Mucosa of descending colon (tissue), 3 donors: ENCODE data around the gene COL11A1. TPM values are rescaled to one million over a fixed set of nuclear protein-coding genes. Genes with fewer than 3 reads are reported as not detected.
A peak's percentile ranks its signal among the peaks of the same experiment; 100 is the strongest.

Source experiments
- ATAC-seq: fragments of 200-7000 bp; cut with Tn5 transposase; one replicate; pipeline ENCODE4 v1.9.1; 2020; ENCODE audit warnings: mild to moderate bottlenecking, moderate library complexity
- DNase-seq, 3 donors: peaks; one replicate each; pipeline ENCODE4 v3.0.0-alpha.2; 2020
- H3K36me3 ChIP-seq: fragments of 200-600 bp; one replicate; pipeline ENCODE4 v1.8.0; 2021; ENCODE audit warnings: low read depth, mild to moderate bottlenecking
- H3K4me1 ChIP-seq: fragments of 200-600 bp; one replicate; pipeline ENCODE4 v1.8.0; 2021; ENCODE audit warnings: low read depth, mild to moderate bottlenecking
- H3K4me3 ChIP-seq: fragments of 200-600 bp; one replicate; pipeline ENCODE4 v1.8.0; 2021; ENCODE audit warnings: mild to moderate bottlenecking
- H3K9me3 ChIP-seq: fragments of 200-600 bp; one replicate; pipeline ENCODE4 v1.8.0; 2021; ENCODE audit warnings: mild to moderate bottlenecking
- intact Hi-C, 2 donors: fragments of 100-400 bp; cut with DNase I in 1 of 2; cut with micrococcal nuclease in 1 of 2; formaldehyde crosslinking; loops; one replicate each; pipeline versions ENCODE4 v1.11.0 to v1.11.1; 2022; cut with DNase I, micrococcal nuclease
- long read RNA-seq, 2 donors: library from polyadenylated mRNA; unstranded; transcript quantifications; one replicate each; pipeline ENCODE4 v2.0.0, GENCODE V29; 2019 to 2021
- total RNA-seq, 3 donors: library from RNA; stranded (reverse); fragmentation: NEBNext Ultra II Directional in 2 of 3; extraction: Animal tissue kit (Norgen Biotek cat#: 25700) in 2 of 3; gene quantifications; one replicate each; pipeline versions ENCODE4 v1.2.1 to v1.2.4, GENCODE V29; 2021 to 2023
- TF ChIP-seq, protein P1 (sequence below): fragments of 200-600 bp; IDR thresholded peaks from one replicate; pipeline ENCODE4 v1.8.0; 2022; ENCODE audit warnings: antibody characterized with exemption, mild to moderate bottlenecking
- donor health status: DM: no; HTN: no; CAD: no; lungs with moderate emphysema.
- donor health status: DM: no; HTN: no; CAD: no.
- donor health status: DM: no; HTN: yes; CAD: no.

Gene COL11A1
- total RNA-seq: under 1 TPM in 2 of 3 donors, not detected in 1; 0.06 to 0.82 TPM
- long read RNA-seq, donor 1, partial matches to known transcripts: 1 of 1 reads
- long read RNA-seq, donor 1, other reads (novel, unspliced or antisense): 0 of 1 reads
- long read RNA-seq, donor 2: 0 reads

DNA sequence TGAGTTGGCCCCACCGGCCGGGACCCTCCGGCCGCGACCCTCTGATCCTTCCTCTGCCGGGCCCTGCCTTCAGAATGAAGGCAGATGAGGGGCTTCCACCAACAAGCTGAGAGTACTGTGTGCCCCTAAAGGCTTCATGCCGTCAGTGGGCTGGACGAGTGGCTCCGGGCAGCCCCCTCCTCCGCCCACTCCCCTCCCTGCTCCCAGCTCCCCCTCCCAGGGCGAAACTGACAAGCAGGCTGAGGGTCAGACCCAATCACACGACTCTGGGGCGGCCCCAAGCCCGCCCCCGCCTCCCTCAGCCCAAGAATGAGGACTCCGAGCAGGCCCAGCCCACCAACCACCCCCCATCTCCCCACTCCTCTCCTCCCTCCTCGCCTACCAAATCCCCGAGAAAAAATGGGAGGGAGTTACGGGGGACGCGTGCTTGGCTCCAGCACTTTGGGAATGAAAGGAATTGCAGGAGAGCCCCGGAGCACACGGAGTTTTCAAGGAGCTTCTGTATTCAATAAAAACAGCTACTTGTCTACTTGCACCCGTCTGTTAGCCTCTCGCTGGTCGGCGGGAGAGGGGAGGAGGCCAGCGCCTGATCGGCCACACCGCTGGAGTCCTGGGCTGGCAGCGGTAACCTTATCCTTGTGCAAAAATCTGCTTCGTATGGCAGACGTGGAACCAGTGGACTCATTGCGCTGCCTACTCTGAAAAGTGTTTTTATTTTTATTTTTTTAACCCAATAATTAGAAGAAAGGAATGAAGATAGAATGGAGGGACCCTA lies at the start of gene COL11A1:
COL11A1 (minus strand) TSS at position 147 of the 775 bp plus-strand sequence. CDS start 344 bp downstream, outside the sequence.
- intact Hi-C loops: no loop called here
- Histone ChIP-seq H3K36me3 (no peaks in the 10 kb centered on the region), H3K9me3 (no peaks in the 10 kb centered on the region), H3K4me3 (no peak within 1 kb of the TSS), H3K4me1 (no peaks in the 10 kb centered on the region)
- DNase-seq: peak in 1 of 3 donors; percentile 21
- ATAC-seq: no peak
- TF ChIP-seq, protein P1, sequence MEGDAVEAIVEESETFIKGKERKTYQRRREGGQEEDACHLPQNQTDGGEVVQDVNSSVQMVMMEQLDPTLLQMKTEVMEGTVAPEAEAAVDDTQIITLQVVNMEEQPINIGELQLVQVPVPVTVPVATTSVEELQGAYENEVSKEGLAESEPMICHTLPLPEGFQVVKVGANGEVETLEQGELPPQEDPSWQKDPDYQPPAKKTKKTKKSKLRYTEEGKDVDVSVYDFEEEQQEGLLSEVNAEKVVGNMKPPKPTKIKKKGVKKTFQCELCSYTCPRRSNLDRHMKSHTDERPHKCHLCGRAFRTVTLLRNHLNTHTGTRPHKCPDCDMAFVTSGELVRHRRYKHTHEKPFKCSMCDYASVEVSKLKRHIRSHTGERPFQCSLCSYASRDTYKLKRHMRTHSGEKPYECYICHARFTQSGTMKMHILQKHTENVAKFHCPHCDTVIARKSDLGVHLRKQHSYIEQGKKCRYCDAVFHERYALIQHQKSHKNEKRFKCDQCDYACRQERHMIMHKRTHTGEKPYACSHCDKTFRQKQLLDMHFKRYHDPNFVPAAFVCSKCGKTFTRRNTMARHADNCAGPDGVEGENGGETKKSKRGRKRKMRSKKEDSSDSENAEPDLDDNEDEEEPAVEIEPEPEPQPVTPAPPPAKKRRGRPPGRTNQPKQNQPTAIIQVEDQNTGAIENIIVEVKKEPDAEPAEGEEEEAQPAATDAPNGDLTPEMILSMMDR: no peak

GRCh38 chr1:103156966-103157365 lies 48.6 kb upstream of the COL11A1 start:
- no peak for ATAC-seq
- H3K4me1 ChIP-seq: no peaks in the 10 kb centered on the region
- no peak overlapping the region for H3K4me3 ChIP-seq
- no peaks in the 10 kb centered on the region for H3K36me3 ChIP-seq
- intact Hi-C loops: no loop called here
- H3K9me3 ChIP-seq: no peaks in the 10 kb centered on the region
- TF ChIP-seq, protein P1: no peak
- DNase-seq: no peak

GRCh38 chr1:103146166-103146565 lies 37.8 kb upstream of the COL11A1 start:
- H3K4me3 ChIP-seq: no peak overlapping the region
- no peaks in the 10 kb centered on the region for H3K4me1 ChIP-seq
- DNase-seq: no peak
- H3K9me3 ChIP-seq: no peaks in the 10 kb centered on the region
- no peak for ATAC-seq
- intact Hi-C loops: no loop called here
- no peaks in the 10 kb centered on the region for H3K36me3 ChIP-seq
- TF ChIP-seq, protein P1: no peak

DNA sequence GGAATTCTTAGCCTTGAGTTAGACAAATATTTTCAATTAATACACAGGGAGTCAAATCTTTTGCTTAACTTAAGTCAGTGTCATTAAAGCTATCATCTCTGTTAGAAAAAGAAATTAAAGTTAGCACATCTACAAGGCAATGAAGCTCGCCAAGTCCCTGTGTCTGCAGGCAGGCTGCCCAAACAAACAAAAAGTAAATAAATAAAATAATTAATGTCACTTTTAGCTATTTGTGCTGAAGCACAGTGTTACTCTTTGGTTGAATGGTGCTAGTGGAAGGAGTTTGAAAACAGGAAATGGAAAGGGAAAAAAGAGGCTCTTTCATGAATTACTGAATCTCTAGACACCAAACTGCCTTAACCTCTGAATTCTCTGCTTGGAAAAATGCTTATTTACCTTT lies 37.1 kb upstream of the COL11A1 start:
- H3K4me1 ChIP-seq: no peaks in the 10 kb centered on the region
- H3K36me3 ChIP-seq: no peaks in the 10 kb centered on the region
- intact Hi-C loops: no loop called here
- H3K4me3 ChIP-seq: no peak overlapping the region
- TF ChIP-seq, protein P1: no peak
- no peaks in the 10 kb centered on the region for H3K9me3 ChIP-seq
- no peak for DNase-seq
- ATAC-seq: no peak

GRCh38 chr1:103144681-103145080 lies 36.4 kb upstream of the COL11A1 start:
- no peaks in the 10 kb centered on the region for H3K9me3 ChIP-seq
- H3K4me3 ChIP-seq: no peak overlapping the region
- H3K36me3 ChIP-seq: no peaks in the 10 kb centered on the region
- TF ChIP-seq, protein P1: no peak
- no peak for DNase-seq
- intact Hi-C loops: no loop called here
- ATAC-seq: no peak
- no peaks in the 10 kb centered on the region for H3K4me1 ChIP-seq
